B cell (primary cell): ENCODE measurements around the gene PTGIR.

Source experiments
- CTCF ChIP-seq: fragments of 200-600 bp; IDR thresholded peaks from one replicate; pipeline ENCODE4 v1.8.0; 2022; ENCODE audit warnings: antibody characterized with exemption, mild to moderate bottlenecking
- EZH2 ChIP-seq: IDR thresholded peaks from 2 replicates; pipeline ENCODE4 v1.6.1; 2012; ENCODE audit warnings: borderline replicate concordance, low read depth, mild to moderate bottlenecking, moderate library complexity, low read length; ENCODE audit not compliant: insufficient read depth, poor library complexity, severe bottlenecking

DNA sequence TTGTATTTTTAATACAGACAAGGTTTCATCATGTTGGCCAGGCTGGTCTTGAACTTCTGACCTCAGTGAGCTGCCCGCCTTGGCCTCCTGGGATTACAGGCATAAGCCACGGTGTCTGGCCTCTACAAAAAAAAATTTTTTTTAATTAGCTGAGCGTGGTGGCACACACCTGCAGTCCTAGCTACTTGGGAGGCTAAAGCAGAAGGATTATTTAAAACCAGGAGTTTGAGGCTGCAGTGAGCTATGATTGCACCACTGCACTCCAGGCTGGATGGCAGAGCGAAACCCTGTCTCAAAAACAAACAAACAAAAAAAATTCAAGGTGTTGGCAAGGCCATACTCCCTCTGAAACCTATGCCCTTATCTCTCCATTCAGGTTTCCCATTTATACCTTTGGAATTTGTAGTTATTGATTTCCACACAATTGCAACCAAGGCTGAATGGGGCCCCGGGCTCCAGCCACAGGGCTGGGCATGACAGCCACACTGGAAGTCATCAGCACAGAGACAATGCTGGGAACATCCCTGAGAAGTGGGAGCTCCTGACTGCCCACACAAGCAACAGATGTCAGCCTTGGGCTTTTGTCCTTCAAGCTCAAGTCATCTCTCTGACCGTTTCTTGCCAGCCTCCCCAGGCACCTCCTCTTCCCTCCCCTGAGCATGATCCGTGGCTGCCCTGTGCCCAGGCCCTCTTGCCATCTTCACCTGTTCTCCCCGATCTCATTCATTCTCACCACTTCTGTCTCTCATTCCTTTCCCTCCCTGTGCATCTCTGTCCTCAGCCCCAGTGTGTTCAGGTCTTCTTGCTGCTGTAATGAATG, 51.0 kb downstream of the PTGIR start:
- no peak for TF ChIP-seq CTCF
- no peak for TF ChIP-seq EZH2
